HL-60 (cell line): Measurements from ENCODE around the gene PIK3R1.

Experiments used
- CTCF ChIP-seq: IDR thresholded peaks from one replicate; pipeline ENCODE4 v1.5.1; 2011; ENCODE audit warnings: low read length, control low read depth, inconsistent platforms; ENCODE audit not compliant: insufficient read depth
- GABPA ChIP-seq: IDR thresholded peaks from 2 replicates; pipeline ENCODE4 v1.6.1; 2012; ENCODE audit warnings: low read depth
- POLR2AphosphoS5 ChIP-seq: IDR thresholded peaks from 2 replicates; pipeline ENCODE4 v1.6.1; 2012; ENCODE audit warnings: low read depth

- TF ChIP-seq CTCF, result no peak
- no peak for TF ChIP-seq POLR2AphosphoS5
- no peak for TF ChIP-seq GABPA
These were observed 119.0 kb downstream of the PIK3R1 start for GRCh38 chr5:68334553-68334886.
